Lung (tissue), 12 donors: ENCODE data around the gene JAM3. TPM values are rescaled to one million over a fixed set of nuclear protein-coding genes. Genes with fewer than 3 reads are reported as not detected.

Source experiments
- ATAC-seq: fragments of 200-7000 bp; cut with Tn5 transposase; one replicate; pipeline ENCODE4 v1.9.1; 2020; ENCODE audit warnings: moderate number of reproducible peaks; ENCODE audit not compliant: insufficient read depth, low FRiP score
- DNase-seq, 3 donors: peaks; one replicate each; pipeline ENCODE4 v3.0.0-alpha.2; 2013 to 2017
- H3K27ac ChIP-seq, 2 donors: one replicate each; pipeline ENCODE4 v1.5.1; 2013; ENCODE audit warnings: mild to moderate bottlenecking in 2 of 2, moderate library complexity in 2 of 2, control low read depth in 1 of 2, inconsistent platforms in 1 of 2, low read depth in 1 of 2, low read length in 1 of 2
- H3K27me3 ChIP-seq, 3 donors: one replicate each; pipeline ENCODE4 v1.5.1; 2013; ENCODE audit warnings: low read length in 2 of 3; ENCODE audit not compliant: control insufficient read depth in 3 of 3, insufficient read depth in 3 of 3
- H3K36me3 ChIP-seq, 4 donors: one replicate each; pipeline ENCODE4 v1.5.1; 2013; ENCODE audit warnings: low read length in 4 of 4, mild to moderate bottlenecking in 1 of 4, moderate library complexity in 1 of 4; ENCODE audit not compliant: control insufficient read depth in 4 of 4, insufficient read depth in 4 of 4
- H3K4me1 ChIP-seq, 5 donors: one replicate each; pipeline ENCODE4 v1.5.1; 2013; ENCODE audit warnings: low read length in 5 of 5, mild to moderate bottlenecking in 2 of 5, moderate library complexity in 1 of 5; ENCODE audit not compliant: control insufficient read depth in 5 of 5, insufficient read depth in 5 of 5
- H3K4me3 ChIP-seq: one replicate; pipeline ENCODE4 v1.5.1; 2013; ENCODE audit warnings: mild to moderate bottlenecking, control low read depth, moderate library complexity
- H3K9ac ChIP-seq, 2 donors: one replicate each; pipeline ENCODE4 v1.5.1; 2013; ENCODE audit warnings: low read length in 2 of 2, control low read depth in 1 of 2; ENCODE audit not compliant: insufficient read depth in 1 of 2
- H3K9me3 ChIP-seq, 4 donors: one replicate each; pipeline ENCODE4 v1.5.1; 2013; ENCODE audit warnings: low read length in 3 of 4, mild to moderate bottlenecking in 1 of 4, moderate library complexity in 1 of 4; ENCODE audit not compliant: control insufficient read depth in 4 of 4, insufficient read depth in 3 of 4
- WGBS, 2 donors: extraction: QIAGEN DNeasy Blood & Tissue Kit; methylation state at CpG; one replicate each; pipeline ENCODE4 v1.1.7; 2013; 5-methylcytosine and 5-hydroxymethylcytosine counted together
- polyA plus RNA-seq, 2 donors: library from polyadenylated mRNA; stranded (reverse); fragments of 200-250 nt; gene quantifications; one replicate each; pipeline ENCODE4 v1.2.1, GENCODE V29; 2013
- total RNA-seq, 2 donors: library from RNA; depleted of rRNA in 1 of 2; stranded (reverse); fragments of >200 nt in 1 of 2; gene quantifications; one replicate each; pipeline ENCODE4 v1.2.1, GENCODE V29; 2014 to 2021
- TF ChIP-seq, protein P1 (sequence below): IDR thresholded peaks from 2 replicates; pipeline ENCODE4 v1.5.1; 2012; ENCODE audit warnings: mild to moderate bottlenecking; ENCODE audit errors: control extremely low read depth, extremely low read depth
- donor health status: control.
- donor health status: control.
- donor health status: Bipolar disorder and iron deficiency.
- donor health status: healthy.
- donor health status: DM: yes; HTN: yes; CAD: no.

JAM3 gene
- total and polyA plus RNA-seq, 4 donors: 10.3 to 72.2 (median 23.6) TPM

DNA sequence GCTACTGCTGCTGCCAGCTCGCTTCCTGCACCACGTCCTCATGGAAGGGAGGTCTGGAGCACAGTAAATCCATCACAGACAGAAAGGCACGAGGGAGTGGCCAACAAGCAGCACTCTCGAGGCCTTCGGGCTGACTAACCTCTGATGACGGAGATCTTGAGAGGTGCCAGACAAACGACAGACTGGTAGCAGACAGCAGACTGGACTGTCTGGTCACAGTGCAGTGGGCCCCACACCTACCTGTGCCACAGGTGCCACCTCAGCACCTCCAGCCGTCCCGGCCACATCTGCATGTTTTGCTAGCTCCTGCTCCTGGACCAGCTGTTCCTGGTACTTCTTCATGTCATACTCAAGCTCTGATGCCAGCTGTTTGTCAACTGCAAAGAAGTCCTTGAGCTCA lies 90.8 kb downstream of the JAM3 start:
- no peak overlapping the region for H3K27ac ChIP-seq
- no peak overlapping the region for H3K4me3 ChIP-seq
- H3K36me3 ChIP-seq: peaks cover 13 to 40% (median 31%) of the 10 kb centered on the region in 4 donors
- DNase-seq (no peak), ATAC-seq (no peak)
- no peaks in the 10 kb centered on the region for H3K9me3 ChIP-seq
- 89 to 92% methylated on average over 9 of the region's 9 CpGs for WGBS, 2 donors
- no peak overlapping the region for H3K9ac ChIP-seq
- TF ChIP-seq, protein P1, sequence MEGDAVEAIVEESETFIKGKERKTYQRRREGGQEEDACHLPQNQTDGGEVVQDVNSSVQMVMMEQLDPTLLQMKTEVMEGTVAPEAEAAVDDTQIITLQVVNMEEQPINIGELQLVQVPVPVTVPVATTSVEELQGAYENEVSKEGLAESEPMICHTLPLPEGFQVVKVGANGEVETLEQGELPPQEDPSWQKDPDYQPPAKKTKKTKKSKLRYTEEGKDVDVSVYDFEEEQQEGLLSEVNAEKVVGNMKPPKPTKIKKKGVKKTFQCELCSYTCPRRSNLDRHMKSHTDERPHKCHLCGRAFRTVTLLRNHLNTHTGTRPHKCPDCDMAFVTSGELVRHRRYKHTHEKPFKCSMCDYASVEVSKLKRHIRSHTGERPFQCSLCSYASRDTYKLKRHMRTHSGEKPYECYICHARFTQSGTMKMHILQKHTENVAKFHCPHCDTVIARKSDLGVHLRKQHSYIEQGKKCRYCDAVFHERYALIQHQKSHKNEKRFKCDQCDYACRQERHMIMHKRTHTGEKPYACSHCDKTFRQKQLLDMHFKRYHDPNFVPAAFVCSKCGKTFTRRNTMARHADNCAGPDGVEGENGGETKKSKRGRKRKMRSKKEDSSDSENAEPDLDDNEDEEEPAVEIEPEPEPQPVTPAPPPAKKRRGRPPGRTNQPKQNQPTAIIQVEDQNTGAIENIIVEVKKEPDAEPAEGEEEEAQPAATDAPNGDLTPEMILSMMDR: no peak
- no peaks in the 10 kb centered on the region for H3K27me3 ChIP-seq
- no peaks in the 10 kb centered on the region for H3K4me1 ChIP-seq

DNA sequence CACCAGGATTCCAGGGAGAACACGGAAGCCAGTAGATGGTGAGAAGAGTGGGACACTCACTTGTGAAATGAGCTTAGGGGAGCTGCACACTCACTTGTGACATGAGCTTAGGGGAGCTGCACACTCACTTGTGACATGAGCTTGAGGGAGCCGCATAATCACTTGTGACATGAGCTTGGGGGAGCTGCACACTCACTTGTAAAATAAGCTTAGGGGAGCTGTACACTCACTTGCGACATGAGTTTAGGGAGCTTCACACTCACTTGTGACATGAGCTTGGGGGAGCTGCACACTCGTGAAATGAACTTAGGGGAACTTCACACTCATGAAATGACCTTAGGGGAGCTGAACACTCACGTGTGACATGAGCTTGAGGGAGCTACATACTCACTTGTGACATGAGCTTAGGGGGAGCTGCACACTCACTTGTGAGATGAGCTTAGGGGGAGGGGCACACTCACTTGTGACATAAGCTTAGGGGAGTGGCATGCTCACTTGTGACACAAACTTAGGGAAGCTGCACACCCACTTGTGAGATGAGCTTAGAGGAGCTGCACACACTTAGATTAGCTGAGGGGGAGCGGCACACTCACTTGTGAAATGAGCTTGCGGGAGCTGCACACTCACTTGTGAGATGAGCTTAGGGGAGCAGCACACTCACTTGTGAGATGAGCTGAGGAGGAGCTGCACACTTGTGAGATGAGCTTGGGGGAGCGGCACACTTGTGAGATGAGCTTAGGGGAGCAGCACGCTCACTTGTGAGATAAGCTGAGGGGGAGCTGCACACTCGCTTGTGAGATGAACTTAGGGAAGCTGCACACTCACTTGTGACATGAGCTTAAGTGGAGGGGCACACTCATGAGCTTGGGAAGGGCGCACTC lies 95.9 kb downstream of the JAM3 start:
- WGBS, 2 donors: 93 to 97% methylated on average over 11 of the region's 11 CpGs
- H3K27ac ChIP-seq: no peak overlapping the region
- DNase-seq (no peak), ATAC-seq (no peak)
- H3K4me1 ChIP-seq: no peaks in the 10 kb centered on the region
- no peaks in the 10 kb centered on the region for H3K9me3 ChIP-seq
- TF ChIP-seq, protein P1: no peak
- no peak overlapping the region for H3K9ac ChIP-seq
- no peaks in the 10 kb centered on the region for H3K27me3 ChIP-seq
- peaks cover 22 to 39% (median 33%) of the 10 kb centered on the region in 4 donors for H3K36me3 ChIP-seq
- H3K4me3 ChIP-seq: no peak overlapping the region

DNA sequence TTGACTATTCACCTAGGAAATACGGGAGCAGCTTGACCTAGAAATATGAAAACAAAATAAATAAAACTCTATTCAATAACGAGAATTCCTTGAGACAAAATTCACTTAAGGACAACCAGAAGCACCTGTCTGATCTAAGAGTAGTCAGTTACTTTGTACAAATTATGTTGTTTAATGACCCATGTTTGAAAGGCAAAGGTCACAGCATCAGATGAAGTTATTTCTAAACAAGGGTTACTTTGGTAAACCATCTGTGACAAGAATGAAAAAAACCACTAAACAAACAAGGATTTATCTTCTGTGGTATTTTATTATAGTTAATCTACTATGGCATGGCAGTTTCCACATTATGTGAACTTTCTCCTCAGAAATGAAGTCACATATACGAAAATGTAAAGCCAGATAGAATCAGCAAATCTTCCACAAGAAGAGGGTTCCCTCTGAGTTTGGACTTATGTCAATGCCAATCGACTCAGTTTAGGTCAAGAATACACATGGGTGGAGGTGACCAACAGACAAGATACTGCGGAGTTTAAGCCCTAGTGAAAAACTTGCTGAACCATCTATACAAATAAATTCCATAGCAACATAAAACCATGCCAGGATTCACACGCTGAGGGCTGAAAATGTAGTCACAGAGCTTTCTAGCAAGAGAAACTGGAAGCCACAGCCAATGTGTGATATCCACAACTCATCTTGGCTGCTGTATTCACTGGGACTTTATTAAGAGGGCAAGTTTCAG lies 101.5 kb downstream of the JAM3 start:
- no peak for DNase-seq
- 90 to 93% methylated on average over 6 of the region's 6 CpGs for WGBS, 2 donors
- H3K36me3 ChIP-seq: peaks cover 11 to 26% (median 23%) of the 10 kb centered on the region in 4 donors

More for the DNA sequence above, 101.5 kb downstream of the JAM3 start:
- Histone ChIP-seq H3K27ac (no peak overlapping the region), H3K4me1 (no peaks in the 10 kb centered on the region), H3K9me3 (no peaks in the 10 kb centered on the region), H3K9ac (no peak overlapping the region), H3K4me3 (no peak overlapping the region), H3K27me3 (no peaks in the 10 kb centered on the region)
- no peak for ATAC-seq
- TF ChIP-seq, protein P1: no peak
